ENCODE measurements around the gene CCDC69. TPM values are rescaled to one million over a fixed set of nuclear protein-coding genes. Genes with fewer than 3 reads are reported as not detected.

CCDC69 gene
- polyA plus RNA-seq, 1 donor from 2014 or later = 75.5 TPM

DNA sequence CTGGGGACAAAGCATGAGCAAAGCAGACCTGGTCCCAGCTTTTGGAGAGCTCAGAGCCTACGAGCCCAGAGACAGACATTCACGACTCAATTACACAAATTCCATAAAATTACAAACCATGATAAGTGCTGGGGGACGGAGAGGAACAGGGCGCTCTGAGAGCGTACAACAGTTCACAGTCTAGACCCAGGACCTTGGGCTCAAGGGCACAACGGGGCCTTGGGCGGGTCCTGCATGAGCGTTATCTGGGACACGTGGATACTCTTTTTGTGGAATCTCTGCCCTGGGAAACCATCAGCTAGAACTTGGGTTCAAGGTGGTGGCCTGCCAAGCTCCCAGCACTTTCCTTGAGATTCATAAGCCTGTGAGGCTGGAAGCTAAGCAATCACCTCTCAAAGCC, 56.9 kb downstream of the CCDC69 start:
- no peaks in the 10 kb centered on the region for H3K27me3 Mint-ChIP-seq
- no peak overlapping the region for H3K27ac Mint-ChIP-seq
- no peaks in the 10 kb centered on the region for H3K9me3 Mint-ChIP-seq
- no peak overlapping the region for H3K4me3 Mint-ChIP-seq
- H3K36me3 Mint-ChIP-seq = no peaks in the 10 kb centered on the region
- peaks cover 17 to 27% (median 19%) of the 10 kb centered on the region in 3 donors for H3K4me1 Mint-ChIP-seq

DNA sequence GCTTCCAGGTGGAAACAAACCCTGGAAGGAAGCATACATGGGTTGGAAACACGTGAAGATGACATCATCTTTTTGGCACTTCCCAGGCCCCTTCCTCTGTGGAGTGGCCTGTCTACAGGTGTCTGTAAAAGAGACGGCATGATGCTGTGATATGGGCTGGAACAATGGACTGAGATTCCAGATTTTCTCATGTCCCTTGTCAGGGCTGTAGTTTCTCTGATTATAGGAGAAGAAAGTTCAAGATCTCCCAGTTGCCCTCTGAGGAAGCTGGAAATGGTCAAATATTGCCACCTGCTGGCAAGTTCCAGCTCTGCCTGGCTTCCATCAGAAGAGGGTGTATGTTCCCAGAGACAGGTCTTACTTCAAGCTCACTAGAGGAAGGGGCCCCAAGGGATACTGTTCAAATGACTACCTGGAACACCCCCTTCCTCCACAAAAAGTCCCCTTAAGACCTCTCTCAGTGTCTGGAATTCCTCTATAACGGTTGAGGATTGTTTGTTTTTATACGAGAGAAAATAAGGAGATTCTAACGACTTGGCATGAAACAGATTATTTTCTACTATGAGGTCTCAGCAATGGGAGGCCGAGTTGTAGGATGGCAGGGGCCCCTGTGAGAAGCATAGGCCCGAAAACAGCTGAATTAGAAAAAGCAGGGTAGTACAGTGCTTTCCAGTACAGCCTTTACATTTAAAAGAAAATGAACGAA, 59.1 kb downstream of the CCDC69 start:
- Mint-ChIP-seq H3K36me3 (no peaks in the 10 kb centered on the region), H3K4me1 (peaks cover 8 to 20% (median 12%) of the 10 kb centered on the region in 3 donors), H3K27ac (peak overlapping the region in 2 of 3 donors; percentile 57 to 64), H3K9me3 (no peaks in the 10 kb centered on the region), H3K27me3 (no peaks in the 10 kb centered on the region), H3K4me3 (peak overlapping the region in 3 of 4 donors; percentile 45 to 66 (median 51))

DNA sequence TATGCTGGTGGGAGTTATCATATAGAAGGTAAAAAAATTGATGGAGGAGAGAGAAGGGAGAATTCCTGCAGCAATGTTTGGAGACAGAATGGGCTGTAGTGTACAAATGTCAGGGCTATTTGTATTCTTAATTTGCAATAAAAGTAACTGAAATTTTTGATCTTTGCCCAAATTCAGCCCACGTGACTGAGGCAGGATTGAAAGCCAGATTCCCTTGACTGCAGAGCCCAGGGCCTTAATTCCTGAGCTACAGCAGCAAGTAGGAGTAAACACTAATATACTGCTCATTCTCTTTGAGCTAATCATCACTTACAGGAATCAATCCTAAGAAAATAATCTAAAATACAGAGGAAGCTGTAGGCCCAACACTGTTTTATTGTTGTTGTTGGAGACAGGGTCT, 61.1 kb downstream of the CCDC69 start:
- Mint-ChIP-seq H3K9me3 (no peaks in the 10 kb centered on the region), H3K4me1 (peaks cover 24 to 33% (median 24%) of the 10 kb centered on the region in 3 donors), H3K4me3 (no peak overlapping the region), H3K36me3 (no peaks in the 10 kb centered on the region), H3K27ac (no peak overlapping the region), H3K27me3 (no peaks in the 10 kb centered on the region)

DNA sequence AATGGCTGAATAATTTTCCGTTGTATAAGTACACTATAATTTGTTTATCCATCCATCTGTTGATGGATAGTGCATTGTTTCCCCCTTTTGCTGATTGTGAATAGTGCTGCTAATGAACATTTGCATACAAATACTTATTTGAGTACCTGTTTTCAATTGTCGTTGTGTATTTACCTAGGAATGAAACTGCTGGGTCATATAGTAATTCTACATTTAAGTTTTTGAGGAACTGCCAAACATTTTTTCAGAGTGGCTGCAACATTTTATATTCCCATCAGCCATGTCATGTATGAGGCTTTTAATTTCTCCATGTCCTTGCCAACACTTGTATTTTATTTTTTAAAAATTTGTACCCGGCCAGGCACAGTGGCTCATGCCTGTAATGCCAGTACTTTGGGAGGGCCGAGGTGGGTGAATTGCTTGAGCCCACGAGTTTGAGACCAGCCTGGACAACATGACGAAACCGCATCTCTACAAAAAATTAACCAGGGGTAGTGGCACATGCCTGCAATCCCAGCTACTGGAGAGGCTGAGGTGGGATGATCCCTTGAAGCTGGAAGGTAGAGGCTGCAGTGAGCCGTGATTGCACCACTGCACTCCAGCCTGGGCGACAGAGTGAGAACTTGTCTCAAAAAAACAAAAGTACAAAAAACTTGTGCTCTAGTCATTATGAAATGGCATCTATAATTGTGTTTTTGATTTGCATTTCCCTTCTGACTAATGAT, 64.1 kb downstream of the CCDC69 start:
- Mint-ChIP-seq H3K4me1 (peaks cover 27 to 41% (median 33%) of the 10 kb centered on the region in 3 donors), H3K4me3 (peak overlapping the region; percentile 31 to 99 (median 63)), H3K9me3 (no peaks in the 10 kb centered on the region), H3K27ac (peak overlapping the region; percentile 49 to 98 (median 94)), H3K36me3 (no peaks in the 10 kb centered on the region), H3K27me3 (no peaks in the 10 kb centered on the region)

DNA sequence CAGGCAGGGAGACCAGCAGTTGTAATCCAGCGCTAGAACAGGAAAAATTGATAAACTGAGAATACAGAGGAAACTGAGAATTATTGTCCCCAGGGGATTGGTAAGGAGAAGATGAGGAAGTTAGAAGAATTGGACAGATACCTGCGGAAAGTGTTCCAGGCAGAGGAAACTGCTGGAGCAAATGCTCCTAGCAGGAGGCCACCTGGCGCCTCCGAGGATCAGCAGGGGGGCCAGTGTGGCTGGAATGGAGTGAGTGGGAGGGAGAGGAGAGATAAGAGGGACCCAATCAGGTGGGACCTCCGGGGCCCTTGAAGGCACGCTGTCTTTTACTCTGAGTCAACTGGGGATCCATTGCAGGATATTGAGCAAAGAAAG, 65.6 kb downstream of the CCDC69 start:
- H3K27me3 Mint-ChIP-seq = no peaks in the 10 kb centered on the region
- no peaks in the 10 kb centered on the region for H3K9me3 Mint-ChIP-seq
- H3K36me3 Mint-ChIP-seq = no peaks in the 10 kb centered on the region
- H3K4me3 Mint-ChIP-seq = peak overlapping the region; percentile 97 to 99 (median 99)
- peak overlapping the region; percentile 86 to 98 (median 94) for H3K27ac Mint-ChIP-seq
- peaks cover 36 to 49% (median 41%) of the 10 kb centered on the region in 3 donors for H3K4me1 Mint-ChIP-seq

DNA sequence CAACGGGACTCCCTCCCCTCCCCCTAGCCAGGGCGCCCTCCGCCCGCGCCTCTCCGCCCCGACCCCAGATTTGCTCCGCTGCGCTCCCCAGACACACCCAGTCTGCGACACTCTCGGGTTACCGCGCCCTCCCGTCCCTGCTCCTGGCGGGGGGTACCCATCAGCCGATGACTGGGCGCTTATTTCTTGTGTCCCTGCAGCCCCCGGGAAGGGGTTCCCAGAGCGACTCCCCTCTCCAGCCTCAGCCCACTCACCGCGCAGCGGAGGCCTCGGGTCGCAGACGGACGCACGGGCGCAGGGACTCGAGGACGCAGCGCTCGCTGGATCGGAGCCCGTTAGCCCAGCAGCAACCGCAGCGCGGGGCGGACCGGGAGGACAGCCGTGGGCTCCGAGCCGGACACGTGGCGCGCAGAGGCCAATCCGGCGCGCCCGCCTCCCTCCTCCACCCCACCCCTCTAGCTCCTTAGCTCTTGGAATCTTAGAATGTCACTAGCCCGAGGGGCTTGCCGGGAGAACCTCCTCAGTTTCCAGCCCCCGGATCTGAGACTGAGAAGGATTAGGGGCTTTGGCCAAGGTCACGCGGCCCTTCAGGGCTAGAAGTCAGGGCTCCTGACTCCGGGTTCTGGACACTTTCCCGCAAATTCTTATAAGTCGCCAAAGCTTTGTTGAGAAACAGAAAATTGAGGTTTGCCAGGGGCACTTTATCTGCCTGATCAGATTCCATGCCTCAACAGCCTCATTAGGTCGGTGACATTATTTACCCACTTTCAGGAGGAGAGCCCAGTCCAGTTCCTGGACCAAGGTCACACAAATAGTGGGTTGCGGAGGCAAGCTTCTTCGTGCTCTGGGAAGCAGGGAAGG, 66.2 kb downstream of the CCDC69 start, which contains the start of gene ANXA6:
TSS of gene ANXA6 (minus strand) at position 354 of the 861 bp plus-strand sequence. CDS start 9,878 bp downstream, outside the sequence.
- Mint-ChIP-seq H3K9me3 (no peaks in the 10 kb centered on the region), H3K4me1 (peaks cover 42 to 55% (median 47%) of the 10 kb centered on the region in 3 donors), H3K36me3 (no peaks in the 10 kb centered on the region), H3K4me3 (peak within 1 kb of the TSS; percentile 97 to 99 (median 99)), H3K27me3 (no peaks in the 10 kb centered on the region), H3K27ac (peak within 1 kb of the TSS; percentile 86 to 98 (median 94))

DNA sequence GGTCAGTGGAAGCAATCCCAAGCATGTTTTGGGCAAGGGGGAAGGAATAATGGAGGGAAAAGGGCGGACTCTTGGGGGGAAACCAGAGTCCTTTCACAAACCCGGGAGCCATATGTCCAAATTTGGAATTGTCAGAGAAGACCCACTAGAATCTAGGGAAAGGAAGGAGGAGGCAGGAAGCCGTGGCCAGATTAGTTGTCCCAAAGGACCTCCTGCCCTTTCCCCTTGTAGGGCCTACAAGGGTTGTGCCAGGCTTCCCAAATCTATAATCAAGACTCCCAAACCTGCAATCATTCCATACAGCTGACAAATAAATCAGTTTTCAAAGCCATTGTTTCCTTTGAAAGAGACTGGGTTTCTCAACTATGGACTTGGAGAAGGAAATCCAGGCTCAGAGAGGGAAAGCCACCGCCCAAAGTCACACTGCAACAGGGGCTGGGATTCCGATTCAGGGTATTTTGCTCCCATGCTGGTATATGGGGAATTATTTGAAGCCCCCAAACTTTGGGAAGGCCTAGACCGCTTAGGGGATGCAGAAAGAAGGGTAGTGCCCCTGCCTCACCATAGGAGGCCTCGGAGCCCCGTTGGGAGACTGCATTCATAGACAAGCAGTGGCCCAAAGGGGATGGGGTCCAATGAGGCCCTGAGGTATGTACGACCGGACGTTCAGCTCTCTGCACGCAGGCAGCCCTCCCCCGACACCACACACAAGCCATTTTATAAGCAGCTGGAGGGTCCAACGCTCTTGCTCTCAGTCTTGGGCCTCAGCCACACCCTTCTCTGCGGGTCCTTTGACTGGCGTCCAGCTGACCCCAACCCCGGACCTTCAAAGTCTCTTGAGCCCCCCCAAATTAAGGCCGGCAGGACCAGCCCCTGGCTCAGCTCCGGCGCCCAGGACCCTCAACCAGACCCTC, 67.1 kb downstream of the CCDC69 start:
- Mint-ChIP-seq H3K27me3 (no peaks in the 10 kb centered on the region), H3K9me3 (no peaks in the 10 kb centered on the region), H3K36me3 (no peaks in the 10 kb centered on the region), H3K4me3 (peak overlapping the region; percentile 97 to 99 (median 99)), H3K27ac (peak overlapping the region; percentile 86 to 98 (median 94)), H3K4me1 (peaks cover 48 to 64% (median 56%) of the 10 kb centered on the region in 3 donors)

DNA sequence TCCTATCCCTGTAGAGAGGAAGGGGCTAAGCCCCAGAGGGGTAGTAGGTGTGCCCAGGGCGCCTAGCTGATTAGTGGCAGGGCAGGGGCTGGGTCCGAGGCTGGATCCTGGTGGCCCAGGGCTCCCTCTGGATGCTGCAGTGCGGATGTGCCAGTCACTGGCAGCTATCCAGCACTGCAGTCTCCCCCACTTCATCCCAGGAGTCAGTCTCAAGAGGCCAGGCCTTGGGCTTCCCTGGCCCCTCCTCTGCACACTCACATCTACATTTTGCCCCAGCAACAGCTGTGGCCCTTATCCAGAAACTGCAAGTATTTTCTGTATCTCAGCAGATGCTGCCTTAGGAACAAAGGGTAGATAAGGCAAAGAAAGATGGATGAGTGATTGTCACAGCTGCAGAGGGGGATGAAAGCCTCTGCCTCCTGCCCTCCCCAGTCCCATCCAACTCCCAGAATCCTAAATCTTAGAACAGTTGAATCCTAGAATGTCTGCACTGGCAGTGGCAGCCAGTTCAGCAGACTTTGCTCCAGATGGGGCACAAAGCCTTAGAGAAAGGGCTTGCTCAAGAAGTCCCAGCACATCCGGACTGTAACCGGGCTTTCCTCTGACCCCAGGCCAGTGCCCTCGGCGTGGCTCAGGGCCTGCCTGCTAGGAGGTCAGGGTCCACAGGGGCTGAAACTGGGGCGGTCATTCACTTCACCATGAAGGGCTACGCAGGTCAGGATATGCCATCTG, 68.0 kb downstream of the CCDC69 start:
- H3K9me3 Mint-ChIP-seq = no peaks in the 10 kb centered on the region
- peak overlapping the region; percentile 97 to 99 (median 99) for H3K4me3 Mint-ChIP-seq
- no peaks in the 10 kb centered on the region for H3K27me3 Mint-ChIP-seq
- peaks cover 57 to 71% (median 65%) of the 10 kb centered on the region in 3 donors for H3K4me1 Mint-ChIP-seq
- no peaks in the 10 kb centered on the region for H3K36me3 Mint-ChIP-seq
- peak overlapping the region; percentile 86 to 98 (median 96) for H3K27ac Mint-ChIP-seq

DNA sequence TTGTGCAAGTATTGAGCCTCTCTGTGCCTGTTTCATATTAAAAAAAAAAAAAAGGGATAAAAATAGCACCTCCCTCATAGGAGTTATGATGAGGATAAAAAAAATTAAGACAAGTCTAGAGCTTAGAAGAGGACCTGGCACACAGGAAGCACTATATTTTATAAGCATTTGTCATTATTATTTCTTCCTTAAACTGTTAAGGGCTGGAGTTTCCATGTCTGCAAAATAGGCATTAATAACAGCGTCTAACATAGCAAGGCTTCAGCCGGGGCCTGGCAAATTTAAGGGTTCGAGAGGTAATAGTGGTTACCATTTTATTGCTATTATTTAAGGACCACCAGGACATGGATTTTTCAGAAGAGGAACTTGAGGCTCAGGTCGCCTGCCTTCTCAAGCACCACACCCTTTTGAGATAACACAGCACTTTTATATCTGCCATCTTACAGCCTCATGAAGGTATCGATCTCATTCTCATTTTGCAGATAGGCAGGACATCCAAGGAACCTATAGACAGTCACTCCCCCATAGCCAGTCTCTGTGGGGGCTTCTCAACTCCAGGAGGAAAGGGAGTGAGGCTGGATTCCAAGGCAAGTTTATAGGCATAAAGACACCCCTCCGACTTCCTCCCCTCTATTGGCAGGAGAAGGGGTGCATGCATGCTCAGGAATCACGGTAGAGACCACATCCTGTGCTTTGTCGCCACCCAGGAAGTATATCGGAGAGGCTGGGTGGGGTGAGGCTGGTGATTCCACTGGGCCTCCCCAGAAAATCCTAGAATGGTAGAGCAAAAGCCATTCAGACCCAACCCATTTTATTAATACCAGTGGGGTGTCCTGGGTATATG, 68.7 kb downstream of the CCDC69 start:
- Mint-ChIP-seq H3K9me3 (no peaks in the 10 kb centered on the region), H3K27me3 (no peaks in the 10 kb centered on the region), H3K36me3 (peaks cover 2% of the 10 kb centered on the region), H3K4me3 (peak overlapping the region; percentile 97 to 99 (median 99)), H3K27ac (peak overlapping the region; percentile 86 to 98 (median 96)), H3K4me1 (peaks cover 65 to 74% (median 72%) of the 10 kb centered on the region in 3 donors)

DNA sequence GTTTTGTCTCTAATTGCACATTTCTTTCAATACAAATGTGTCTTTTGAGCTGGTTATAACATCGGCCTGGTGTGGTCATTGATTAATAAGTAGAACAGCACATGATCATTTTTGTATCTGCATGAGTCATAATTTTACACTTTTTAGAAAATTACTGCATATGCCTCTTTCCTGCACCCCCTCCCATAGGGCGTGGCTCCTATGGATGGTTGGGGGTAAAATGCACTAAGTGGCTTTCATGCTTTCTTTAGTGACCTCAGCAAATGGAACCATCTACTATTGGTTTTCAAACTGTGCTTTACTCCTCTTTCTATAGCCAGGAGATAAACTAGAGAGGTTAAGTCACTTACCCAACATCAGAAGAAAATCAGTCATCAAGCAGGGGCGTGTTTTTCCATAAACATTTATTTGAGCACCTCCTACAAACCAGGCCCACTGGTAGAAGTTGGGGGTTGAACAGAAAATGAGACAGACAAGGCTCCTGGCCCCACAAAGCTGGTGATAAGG, 70.1 kb downstream of the CCDC69 start:
- H3K36me3 Mint-ChIP-seq = peaks cover 3% of the 10 kb centered on the region
- peak overlapping the region; percentile 87 to 95 (median 92) for H3K27ac Mint-ChIP-seq
- H3K9me3 Mint-ChIP-seq = no peaks in the 10 kb centered on the region
- H3K4me3 Mint-ChIP-seq = peak overlapping the region; percentile 31 to 99 (median 78)
- peaks cover 62 to 72% (median 71%) of the 10 kb centered on the region in 3 donors for H3K4me1 Mint-ChIP-seq
- no peaks in the 10 kb centered on the region for H3K27me3 Mint-ChIP-seq

DNA sequence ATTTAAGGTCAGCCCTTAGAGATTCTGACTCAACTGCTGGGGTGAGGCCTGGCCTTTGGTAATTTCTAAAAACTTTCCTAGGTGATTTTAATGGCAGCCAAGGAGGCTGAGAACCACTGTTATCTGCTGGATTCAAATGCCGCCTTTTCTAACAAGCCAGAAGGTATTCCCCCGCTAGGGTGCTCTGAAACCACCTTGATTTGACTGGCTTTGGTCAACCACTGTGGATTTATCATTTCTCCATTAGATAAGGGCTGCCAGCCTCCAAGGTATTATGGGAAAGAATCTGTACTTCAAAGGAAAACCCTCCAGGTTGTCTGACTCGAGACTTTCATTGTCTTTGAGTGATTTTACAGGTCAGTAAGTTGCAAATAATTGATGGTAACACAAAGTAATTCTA, 70.6 kb downstream of the CCDC69 start:
- Mint-ChIP-seq H3K27ac (peak overlapping the region; percentile 87 to 95 (median 92)), H3K36me3 (peaks cover 3% of the 10 kb centered on the region), H3K4me1 (peaks cover 61 to 71% (median 70%) of the 10 kb centered on the region in 3 donors), H3K27me3 (no peaks in the 10 kb centered on the region), H3K4me3 (peak overlapping the region; percentile 31 to 99 (median 78)), H3K9me3 (no peaks in the 10 kb centered on the region)

DNA sequence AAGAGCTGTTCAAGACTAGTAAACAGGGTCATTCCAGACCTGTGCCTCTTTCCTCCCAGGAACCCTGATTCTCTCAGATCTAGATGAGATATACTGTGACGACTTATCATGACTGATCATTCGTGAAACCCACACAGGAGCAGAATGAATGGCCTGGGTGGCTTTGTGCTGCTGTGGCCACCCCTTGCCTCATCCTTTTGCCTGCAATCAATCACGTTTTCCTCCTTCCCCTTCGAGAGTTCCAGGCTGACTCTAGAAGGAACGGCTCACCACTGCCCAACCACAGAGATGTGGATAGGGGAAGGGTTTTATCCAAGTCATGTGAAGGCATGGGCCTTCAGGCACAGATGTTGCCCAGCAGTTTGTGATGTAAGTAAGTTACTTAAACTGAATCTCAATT, 72.1 kb downstream of the CCDC69 start:
- H3K27me3 Mint-ChIP-seq = no peaks in the 10 kb centered on the region

More for the DNA sequence above, 72.1 kb downstream of the CCDC69 start:
- Mint-ChIP-seq H3K9me3 (no peaks in the 10 kb centered on the region), H3K36me3 (peaks cover 5% of the 10 kb centered on the region), H3K4me3 (peak overlapping the region; percentile 56 to 90 (median 72)), H3K27ac (peak overlapping the region; percentile 92 to 99 (median 95)), H3K4me1 (peaks cover 66 to 76% (median 75%) of the 10 kb centered on the region in 3 donors)
